HG02610 (cell line): ENCODE results near the gene IVD.

Experiments used
- ATAC-seq: cut with Tn5 transposase; IDR thresholded peaks from one replicate; pipeline ENCODE4 v1.9.1; 2021; ENCODE audit warnings: mild to moderate bottlenecking, moderate library complexity; ENCODE audit not compliant: unreplicated experiment

IVD gene

GRCh38 chr15:40405501-40406381 is at the start of gene IVD:
TSS of gene IVD (plus strand) at chr15:40405795. CDS start at chr15:40405828, 33 bp downstream.
- ATAC-seq: peak; percentile 86

DNA sequence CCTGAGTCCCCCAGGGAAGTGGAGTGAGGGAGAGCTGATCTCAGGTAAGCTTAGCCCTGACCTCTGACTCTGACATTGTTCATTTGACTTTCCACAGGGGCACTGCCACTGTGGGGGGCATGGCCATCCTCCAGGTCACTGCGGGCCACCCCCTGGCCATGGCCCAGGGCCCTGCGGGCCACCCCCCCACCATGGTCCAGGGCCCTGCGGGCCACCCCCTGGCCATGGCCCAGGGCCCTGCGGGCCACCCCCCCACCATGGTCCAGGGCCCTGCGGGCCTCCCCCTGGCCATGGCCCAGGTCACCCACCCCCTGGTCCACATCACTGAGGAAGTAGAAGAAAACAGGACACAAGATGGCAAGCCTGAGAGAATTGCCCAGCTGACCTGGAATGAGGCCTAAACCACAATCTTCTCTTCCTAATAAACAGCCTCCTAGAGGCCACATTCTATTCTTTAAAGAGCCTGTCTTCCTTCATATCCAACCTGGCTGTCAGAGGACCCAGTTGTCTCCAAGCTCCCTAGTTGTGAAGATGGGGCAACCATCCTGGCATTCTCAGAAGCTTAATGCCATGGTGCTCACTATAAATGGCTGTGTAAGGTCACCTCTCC is 49.5 kb upstream of the IVD start:
- ATAC-seq: no peak

DNA sequence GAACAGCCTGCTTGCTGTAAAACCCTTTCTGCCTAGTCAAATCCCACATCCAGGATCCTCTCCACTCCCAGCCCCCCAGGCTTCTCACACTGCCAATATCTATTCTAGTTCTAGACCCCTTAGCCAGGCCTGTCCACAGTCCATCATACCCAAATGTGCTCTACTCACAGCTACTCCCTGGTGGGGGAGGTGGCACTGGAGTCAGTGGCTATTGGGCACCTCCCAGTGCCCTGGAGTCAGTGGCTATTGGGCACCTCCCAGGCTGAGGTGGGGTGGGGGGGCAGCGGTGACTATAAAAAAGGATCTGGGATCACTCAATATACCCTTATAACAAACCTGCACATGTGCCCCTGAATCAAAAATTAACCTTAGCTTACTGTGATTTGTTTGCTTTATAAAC is 48.3 kb upstream of the IVD start:
- no peak for ATAC-seq

- ATAC-seq: peak; percentile 82
Measured at GRCh38 chr15:40357723-40358470, 47.7 kb upstream of the IVD start, which contains the start of gene DISP2. TSS of gene DISP2 (plus strand) at chr15:40358219. CDS start at chr15:40358322, 103 bp downstream.

GRCh38 chr15:40358471-40359353 is 46.9 kb upstream of the IVD start:
- ATAC-seq: peak; percentile 6

GRCh38 chr15:40360015-40360414 is 45.6 kb upstream of the IVD start:
- no peak for ATAC-seq

- ATAC-seq: no peak
Measured at GRCh38 chr15:40361640-40362039, 44.0 kb upstream of the IVD start.

DNA sequence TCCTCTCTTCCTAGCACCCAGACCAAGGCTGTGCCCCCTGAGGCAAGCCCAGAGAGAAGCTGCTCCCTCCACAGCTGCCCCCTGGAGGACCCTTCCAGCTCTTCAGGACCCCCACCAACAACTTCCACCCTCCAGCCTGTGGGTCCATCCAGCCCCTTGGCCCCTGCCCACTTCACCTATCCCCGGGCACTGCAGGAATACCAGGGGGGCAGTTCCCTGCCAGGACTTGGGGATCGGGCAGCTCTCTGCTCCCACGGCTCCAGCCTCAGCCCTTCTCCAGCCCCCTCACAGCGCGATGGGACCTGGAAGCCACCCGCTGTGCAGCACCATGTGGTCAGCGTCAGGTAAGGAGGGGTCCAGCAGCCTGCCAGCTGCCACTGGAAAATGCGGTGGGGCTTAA is 42.0 kb upstream of the IVD start:
- no peak for ATAC-seq

GRCh38 chr15:40364251-40364650 is 41.3 kb upstream of the IVD start:
- ATAC-seq: no peak

DNA sequence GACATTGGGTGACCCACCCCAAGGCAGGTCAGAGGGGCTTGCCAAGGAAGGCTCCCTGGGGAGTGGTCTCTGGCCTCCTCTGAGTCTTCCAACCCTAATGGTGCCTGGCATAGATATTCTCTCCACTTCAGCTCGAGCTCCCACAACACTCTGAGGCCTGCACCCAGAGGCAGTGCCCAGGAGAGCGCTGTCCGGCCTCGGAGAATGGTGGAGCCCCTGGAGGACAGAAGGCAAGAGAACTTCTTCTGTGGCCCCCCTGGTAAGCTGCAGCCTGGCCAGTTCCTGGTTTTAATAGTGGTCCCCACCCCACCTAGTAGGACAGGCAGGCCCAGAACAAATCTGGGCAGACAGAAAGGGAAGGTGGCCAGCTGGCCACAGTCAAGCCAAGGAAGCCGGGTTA is 40.6 kb upstream of the IVD start:
- no peak for ATAC-seq

DNA sequence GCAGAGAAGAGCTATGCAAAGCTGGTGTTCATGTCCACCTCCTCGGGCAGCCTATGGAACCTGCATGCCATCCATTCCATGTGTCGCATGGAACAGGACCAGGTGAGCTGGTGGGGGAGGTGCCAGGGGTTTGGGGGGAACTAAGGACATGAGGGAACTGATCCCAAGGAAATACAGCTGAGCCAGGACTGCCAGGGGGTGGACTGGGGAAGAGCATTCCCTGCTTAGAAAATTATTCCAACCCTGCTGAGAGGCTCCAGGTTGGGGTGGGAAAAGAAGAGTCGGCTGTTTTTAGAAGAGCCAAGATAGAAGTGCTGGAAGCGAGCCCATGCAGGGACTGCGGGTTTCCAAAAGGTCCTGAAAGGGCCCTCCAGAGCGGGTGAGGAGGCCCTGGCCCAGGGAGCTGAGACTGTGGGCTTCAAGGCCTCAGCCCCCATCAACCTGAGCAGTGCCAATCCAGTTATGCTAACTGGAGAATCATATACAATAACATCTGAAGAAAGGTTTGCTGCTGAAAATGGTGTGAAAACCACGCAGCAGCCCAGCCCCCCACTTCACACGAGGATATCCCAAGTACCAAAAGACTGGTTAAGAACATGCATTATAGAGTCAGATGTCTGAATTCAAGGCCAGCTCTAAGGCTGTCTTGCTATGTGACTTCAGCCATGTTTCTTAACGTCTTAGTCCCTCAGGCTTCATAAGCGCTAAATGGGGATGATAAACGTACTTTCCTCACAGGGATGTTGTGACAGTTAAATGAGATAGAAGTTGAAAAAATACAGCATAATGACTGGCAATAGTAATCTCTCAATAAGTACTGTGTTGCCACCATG is 39.8 kb upstream of the IVD start:
- ATAC-seq: no peak

- ATAC-seq: no peak
Measured at GRCh38 chr15:40366457-40367370, 38.9 kb upstream of the IVD start.

DNA sequence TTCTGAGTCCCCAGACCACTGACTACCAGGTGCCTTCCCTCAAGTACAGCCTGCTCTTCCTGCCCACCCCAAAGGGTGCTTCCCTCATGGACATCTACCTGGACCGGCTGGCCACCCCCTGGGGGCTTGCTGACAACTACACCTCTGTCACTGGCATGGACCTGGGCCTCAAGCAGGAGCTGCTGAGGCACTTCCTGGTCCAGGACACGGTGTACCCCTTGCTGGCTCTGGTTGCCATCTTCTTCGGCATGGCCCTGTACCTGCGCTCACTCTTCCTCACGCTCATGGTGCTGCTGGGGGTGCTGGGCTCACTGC is 38.3 kb upstream of the IVD start:
- ATAC-seq: no peak

DNA sequence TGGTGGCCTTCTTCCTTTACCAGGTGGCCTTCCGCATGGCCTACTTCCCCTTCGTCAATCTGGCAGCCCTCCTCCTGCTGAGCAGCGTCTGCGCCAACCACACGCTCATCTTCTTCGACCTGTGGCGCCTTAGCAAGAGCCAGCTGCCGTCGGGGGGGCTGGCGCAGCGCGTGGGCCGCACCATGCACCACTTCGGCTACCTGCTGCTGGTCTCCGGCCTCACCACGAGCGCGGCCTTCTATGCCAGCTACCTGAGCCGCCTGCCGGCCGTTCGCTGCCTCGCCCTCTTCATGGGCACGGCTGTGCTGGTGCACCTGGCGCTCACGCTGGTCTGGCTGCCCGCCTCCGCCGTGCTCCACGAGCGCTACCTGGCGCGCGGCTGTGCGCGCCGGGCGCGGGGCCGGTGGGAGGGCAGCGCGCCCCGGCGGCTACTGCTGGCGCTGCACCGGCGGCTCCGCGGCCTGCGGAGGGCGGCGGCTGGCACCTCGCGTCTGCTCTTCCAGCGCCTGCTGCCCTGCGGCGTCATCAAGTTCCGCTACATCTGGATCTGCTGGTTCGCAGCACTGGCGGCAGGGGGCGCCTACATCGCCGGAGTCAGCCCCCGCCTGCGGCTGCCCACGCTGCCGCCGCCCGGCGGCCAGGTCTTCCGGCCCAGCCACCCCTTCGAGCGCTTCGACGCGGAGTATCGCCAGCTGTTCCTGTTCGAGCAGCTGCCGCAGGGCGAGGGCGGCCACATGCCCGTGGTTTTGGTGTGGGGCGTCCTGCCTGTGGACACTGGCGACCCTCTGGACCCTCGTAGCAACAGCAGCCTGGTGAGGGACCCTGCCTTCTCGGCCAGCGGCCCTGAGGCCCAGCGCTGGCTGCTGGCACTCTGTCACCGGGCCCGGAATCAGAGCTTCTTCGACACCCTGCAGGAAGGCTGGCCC is 37.6 kb upstream of the IVD start:
- peak; percentile 77 for ATAC-seq

DNA sequence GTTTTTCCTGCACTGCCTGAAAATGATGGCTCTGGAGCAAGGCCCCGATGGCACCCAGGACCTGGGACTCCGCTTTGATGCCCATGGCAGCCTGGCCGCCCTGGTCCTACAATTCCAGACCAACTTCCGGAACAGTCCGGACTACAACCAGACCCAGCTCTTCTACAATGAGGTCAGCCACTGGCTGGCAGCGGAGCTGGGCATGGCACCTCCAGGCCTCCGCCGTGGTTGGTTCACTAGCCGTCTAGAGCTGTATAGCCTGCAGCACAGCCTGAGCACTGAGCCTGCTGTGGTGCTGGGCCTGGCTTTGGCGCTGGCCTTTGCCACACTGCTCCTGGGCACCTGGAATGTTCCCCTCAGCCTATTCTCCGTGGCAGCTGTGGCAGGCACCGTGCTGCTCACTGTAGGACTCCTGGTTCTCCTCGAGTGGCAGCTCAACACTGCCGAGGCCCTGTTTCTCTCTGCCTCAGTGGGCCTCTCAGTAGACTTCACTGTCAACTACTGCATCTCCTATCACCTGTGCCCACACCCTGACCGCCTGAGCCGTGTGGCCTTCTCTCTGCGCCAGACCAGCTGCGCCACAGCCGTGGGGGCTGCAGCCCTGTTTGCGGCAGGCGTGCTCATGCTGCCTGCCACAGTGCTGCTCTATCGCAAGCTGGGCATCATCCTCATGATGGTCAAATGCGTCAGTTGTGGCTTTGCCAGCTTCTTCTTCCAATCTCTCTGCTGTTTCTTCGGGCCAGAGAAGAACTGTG is 36.7 kb upstream of the IVD start:
- no peak for ATAC-seq

- ATAC-seq: no peak
Measured at GRCh38 chr15:40369474-40369869, 36.1 kb upstream of the IVD start.

DNA sequence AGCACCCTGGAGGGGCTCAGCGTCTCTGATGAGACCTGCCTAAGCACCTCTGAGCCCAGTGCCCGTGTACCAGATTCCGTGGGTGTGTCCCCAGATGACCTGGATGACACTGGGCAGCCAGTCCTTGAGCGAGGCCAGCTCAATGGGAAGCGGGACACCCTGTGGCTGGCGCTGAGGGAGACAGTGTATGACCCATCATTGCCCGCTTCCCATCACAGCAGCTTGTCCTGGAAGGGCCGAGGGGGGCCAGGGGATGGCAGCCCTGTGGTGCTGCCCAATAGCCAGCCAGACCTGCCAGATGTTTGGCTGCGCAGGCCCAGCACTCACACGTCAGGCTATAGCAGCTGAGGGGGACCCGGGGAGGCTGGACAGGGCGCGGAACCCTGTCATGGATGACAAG is 35.6 kb upstream of the IVD start:
- no peak for ATAC-seq
